NCI-H82 treated with DMSO at 0.1 percent for 48 hours (cell line): Measurements from ENCODE around the gene PET117.
"Not testable (repeated sequence)": the region's sequence is repeated elsewhere in the genome, so short reads cannot be mapped to it uniquely, and the experiment has no call there.

Source experiments
- DNase-seq: peaks from one replicate; lab custom pipeline; 2025; ENCODE audit not compliant: unreplicated experiment; lab: John Stamatoyannopoulos, UW

PET117 gene, protein sequence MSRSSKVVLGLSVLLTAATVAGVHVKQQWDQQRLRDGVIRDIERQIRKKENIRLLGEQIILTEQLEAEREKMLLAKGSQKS

DNA sequence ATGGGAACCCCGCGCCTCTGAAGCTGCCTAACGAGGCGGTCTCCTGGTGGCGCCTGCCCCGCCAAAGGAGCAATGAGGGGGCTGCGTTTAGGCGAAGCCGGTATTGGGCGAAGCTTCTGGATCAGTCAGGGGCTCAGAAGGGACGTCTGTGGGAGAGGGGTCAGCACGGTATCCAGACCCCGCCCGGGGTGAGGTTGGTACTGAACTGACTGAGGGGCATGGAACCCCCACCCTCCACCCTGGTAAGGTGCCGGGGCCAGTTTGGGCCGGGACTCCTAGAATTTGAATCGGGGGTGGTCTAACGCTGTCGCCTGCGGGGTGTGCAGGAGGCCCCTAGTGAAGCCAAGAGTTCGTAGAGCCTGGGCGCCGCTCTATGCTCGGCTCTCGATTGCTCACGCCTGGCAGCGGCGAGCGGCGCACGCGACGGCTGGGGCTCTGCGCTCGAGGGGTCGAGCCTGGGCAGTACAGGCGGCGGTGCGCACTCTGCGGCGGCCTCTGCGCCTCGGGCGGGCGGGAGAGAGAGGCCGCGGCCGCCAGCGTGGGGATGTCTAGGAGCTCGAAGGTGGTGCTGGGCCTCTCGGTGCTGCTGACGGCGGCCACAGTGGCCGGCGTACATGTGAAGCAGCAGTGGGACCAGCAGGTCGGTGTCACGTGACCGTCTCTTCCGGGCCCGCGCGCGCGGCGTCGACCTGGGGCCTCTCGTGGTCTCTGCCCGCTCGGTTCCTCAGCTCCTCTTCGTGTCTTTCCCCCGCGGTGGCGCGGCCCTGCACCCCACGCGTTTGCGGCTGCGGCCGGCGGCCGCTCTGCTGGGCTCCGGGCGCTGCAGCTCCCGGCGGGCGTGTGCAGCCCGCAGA, at the start of gene PET117, which contains the start of gene KAT14:
Gene PET117 (plus strand): TSS at position 452 of the 854 bp plus-strand sequence. CDS start 93 bp downstream, at position 545.
Gene KAT14 (plus strand): TSS at position 452 of the 854 bp plus-strand sequence. CDS start 4,798 bp downstream, outside the sequence.
- DNase-seq = peak; percentile 64

DNA sequence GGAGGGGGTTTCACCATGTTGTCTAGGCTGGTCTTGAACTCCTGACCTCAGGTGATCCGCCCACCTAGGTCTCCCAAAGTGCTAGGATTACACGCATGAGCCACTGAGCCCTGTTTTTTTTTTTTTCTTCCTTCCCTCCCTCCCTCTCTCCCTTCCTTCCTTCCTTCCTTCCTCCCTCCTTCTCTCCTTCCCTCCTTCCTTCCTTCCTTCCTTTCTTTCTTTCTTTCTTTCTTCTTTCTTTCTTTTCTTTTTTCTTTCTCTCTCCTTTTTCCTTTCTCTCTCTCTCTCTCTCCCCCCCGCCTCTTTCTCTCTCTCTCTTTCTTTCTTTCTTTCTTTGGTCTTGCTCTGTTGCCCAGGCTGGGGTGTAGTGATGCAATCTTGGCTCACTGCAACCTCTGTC, 49.4 kb upstream of the PET117 start:
- DNase-seq = not testable (repeated sequence)

DNA sequence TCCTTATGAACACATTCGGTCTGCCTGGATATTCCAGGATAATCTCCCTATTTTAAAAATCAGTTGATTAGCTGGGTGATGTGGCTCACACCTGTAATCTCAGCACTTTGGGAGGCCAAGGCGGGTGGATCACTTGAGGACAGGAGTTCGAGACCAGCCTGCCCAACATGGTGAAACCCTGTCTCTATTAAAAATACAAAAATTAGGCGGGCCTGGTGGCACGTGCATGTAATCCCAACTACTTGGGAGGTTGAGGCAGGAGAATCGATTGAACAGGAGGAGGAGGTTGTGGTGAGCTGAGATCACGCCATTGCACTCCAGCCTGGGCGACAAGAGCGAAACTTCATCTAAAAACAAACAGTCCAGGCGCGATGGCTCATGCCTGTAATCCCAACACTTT, 48.8 kb upstream of the PET117 start:
- DNase-seq = not testable (repeated sequence)

DNA sequence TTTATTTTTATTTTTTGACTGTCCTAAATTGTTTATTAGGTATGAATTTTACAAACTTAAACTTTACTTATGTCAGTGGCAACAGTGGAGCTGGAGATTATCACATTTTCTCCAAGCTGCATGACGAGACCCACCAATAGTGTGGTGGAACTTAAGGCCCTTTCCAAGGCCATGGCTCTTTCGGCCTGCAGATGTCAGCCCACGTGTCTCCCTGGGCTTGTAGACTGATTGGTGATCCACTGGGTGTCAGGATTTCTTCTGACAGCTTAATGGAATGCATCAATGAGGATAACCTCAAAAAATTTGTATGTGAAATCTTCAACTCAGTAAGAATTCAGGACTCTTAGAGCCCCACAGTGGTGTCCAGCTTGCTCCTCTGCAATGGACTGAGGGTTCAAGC, 47.6 kb upstream of the PET117 start:
- DNase-seq = no peak

DNA sequence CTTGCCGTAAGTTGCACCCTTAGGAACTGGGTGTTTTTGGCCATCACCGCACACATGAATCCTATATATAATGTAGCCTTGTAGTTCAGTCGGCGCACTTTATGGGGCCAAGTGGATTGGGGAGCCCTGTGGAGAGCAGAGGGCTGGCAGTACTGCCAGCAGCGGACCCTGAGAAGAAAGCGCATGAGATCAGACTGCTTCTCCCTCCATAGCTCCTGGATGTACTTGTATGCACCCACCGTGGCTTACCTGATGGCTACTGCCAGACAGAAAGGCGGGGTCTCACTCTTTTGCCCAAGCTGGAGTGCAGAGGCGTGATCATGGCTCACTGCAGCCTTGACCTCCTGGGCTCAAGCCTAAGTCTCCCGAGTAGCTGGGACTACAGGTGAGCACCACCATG, 47.2 kb upstream of the PET117 start:
- no peak for DNase-seq

DNA sequence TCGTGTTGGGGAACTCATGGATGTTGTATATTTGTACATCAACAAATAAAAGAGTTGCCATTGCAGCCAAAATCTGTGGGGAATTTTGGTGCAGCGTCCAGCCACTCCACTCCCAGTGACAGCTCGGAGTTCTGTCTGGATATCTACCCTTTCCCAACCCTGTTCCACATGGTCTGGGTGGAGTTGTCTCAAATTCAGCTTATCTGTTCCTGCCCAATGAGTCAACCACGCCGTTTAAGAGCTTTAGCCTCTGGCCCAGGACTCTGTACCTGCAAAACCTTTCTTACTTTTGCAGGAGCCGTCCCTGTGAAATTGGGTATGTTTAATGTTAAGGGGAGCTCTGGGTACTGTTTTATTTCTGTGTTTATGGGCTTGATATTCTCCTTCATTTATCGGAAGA, 46.0 kb upstream of the PET117 start:
- no peak for DNase-seq

DNA sequence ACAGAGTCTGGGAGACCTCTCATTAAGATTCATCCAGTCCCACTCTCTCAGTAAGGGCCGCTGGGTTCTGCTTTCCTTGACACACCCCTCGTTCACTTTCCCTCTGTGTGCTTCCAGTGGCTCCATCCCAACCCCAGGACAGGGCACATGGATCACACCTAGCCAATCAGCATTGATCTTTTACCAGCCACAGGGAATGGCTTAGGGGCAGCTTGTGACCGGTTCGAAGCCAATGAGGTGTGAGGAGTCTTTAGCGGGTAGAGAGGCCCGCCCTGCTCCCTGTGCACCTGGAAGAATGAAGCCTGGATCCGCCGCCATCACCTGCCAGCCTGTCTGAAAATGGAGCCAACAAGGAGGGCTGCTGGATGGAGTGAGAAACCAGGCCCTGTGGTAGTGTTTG, 44.8 kb upstream of the PET117 start:
- DNase-seq = no peak

DNA sequence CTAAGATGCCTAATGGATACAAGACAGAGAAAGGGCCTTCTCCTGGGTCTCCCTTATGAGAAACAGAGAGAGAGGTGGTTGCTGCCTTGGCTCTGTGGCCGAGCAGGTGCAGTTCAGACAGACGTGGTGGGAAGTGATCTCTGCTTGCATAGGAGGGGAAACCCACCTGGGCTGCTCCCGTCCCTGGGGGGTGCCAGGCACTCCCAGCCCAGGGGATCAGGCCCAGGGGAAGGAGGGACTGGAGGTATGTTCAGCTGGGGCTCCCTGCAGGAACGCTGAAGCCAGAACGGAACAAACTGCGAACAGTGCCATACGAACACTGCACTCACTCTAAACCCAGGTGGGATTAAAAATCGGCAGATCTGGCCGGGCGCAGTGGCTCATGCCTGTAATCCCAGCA, 44.3 kb upstream of the PET117 start:
- no peak for DNase-seq

DNA sequence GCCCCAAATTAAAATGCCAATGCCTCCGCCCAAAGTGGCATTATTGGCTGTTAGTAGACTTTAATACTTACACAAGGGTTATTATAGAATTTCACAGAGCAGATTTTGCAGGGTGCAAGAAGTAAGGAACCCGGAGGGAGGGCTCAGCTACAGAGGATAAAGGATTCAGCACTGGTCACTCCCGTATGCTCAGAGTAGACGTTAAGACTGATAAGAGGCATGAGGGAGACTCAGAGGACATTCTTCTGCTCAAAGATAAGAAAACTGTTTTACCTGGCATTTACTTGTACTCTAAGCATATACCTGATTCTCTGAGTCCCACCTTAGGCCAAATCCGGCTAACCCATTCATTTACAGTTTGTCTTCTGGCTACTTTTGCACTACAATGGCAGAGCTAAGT, 43.5 kb upstream of the PET117 start:
- no peak for DNase-seq

DNA sequence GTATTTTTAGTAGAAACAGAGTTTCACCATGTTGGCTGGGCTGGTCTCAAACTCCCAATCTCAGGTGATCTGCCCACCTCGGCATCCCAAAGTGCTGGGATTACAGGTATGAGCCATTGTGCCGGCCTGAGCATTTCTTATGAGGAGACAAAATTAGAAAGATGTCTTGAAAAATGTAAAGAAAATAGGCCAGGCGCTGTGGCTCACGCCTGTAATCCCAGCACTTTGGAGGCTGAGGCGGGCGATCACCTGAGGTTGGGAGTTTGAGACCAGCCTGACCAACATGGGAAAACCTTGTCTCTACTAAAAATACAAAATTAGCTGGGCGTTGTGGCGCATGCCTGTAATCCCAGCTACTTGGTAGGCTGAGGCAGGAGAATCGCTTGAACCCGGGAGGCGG, 37.1 kb upstream of the PET117 start:
- DNase-seq = not testable (repeated sequence)

DNA sequence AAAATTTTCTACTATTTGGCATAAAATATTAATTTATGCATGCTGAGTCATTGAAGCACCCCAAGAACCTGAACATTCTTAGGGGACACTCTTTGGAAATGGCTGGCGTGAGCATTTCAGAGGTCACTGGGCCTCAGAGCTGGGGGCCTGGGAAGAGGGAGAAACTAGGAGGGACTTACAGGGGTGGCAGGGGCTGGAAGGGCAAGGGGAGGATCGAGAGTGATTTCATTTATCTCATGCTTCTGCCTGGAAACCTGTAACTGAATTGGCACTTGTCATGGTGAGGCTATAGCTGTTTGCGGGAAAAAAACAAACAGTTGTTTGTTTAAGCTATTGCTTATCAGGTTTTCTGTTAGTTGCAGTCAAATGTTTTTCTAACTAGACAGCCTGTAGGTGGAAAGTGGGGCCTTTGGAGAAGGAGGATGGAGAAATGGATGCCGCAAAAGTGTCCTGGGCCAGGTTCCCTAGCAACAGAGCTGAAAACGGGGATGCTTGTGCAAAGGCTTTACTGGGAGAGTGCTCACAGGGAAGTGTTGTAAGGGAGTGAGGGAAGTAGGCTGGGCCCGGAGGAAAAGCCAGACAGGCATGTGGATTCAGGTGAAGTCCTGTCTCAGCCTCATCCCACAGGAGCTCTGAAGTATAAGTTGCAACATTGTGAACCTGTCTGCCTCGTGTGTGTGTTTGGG, 36.4 kb upstream of the PET117 start:
- DNase-seq = no peak

DNA sequence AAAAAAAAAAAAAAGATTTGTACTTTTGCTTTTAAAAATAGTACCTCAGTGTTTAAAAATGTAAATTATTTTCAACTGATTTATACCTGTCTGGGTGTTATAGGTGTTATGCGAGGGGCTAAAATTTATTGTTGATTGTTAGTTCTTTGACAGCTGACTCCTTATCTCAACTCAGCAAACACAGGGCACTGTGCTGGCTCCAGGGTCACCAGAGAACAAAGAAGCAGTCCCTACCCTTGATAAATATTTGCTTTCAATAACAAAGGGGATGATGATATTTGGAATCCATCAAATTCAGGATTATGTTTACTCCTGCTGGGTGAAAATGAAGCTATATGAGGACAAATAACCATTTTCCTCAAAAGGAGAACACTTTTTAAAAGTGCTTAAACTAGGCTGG, 34.2 kb upstream of the PET117 start:
- DNase-seq = no peak

DNA sequence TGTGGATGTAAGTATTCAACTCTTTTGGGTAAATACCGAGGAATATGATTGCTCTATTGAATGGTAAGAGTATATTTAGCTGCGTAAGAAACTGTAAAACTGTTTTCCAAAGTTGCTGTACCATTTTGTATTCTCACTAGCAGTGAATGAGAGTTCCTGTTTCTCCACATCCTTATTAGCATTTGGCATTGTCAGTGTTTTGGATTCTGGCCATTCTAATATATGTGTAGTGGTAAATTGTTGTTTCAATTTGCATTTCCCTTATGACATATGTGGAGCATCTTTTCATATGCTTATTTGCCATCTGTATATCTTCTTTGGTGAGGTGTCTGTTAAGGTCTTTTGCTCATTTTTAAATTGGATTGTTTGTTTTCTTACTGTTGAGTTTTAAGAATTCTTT, 29.3 kb upstream of the PET117 start:
- DNase-seq = no peak

DNA sequence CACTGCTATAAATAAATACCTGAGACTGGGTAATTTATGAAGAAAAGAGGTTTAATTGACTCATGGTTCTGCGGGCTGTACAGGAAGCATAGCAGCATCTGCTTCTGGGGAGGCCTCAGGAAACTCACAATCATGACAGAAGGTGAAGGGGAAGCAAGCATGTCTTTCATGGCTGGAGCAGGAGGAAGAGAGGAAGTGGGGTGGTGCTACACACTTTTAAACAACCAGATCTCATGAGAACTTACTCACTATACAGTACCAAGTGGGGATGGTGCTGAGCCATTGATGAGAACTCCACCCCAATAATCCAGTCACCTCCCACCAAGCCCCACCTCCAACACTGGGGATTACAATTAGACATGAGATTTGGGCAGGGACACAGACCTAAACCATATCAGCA, 9.1 kb upstream of the PET117 start:
- not testable (repeated sequence) for DNase-seq

DNA sequence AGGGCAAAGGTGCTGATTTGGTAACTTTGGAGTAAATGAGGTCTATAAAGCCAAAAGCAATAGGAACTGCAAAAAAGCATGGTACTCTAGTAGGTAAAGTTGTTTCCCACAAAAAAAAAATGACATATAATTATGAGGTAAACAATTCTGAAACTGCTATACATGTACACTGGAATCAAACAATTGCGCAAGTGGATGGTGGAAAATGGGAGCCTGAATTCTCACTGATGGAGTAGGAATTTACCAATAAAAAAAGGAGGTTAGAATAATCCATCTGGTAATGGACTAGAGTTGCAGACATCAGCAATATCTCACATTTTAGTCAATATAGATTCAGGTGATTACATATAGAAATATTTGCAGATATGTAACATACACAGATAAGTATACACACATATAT, 5.0 kb upstream of the PET117 start:
- DNase-seq = no peak

DNA sequence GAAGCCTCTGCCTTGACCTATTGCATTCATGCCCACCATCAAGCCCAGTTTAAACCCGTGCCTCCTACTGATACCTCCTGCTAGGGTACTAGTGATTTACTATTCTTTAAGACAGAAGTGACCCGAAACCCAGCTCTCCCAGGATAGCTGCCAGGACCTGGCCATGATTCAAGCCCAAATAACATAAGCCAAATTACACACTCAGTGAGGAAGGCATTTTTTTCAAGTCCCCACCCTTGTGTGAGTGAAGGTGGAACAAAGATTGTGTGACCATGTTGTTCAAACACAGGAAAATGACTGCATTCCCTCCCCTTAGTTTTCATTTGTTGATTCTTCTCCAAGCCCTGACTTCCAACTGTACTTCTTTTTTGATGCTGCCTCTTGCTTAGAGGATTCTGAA, 3.7 kb upstream of the PET117 start:
- DNase-seq = no peak

DNA sequence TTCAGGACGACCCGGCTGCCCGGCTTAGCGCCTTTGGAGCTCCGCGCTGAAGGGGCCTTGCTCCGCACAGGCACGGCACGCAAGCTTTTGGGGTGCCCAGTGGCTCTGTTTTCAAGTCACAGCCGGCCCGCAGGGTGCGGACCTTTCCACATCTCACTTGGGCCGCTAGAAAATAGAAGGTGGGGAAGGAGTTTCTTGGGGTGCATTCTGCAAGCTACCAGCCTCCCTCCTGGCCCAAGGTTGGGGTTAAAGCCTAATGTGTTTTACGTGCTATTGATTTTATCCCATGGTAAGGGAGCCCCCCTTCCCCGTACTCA, 561 bp downstream of the PET117 start:
- no peak for DNase-seq

DNA sequence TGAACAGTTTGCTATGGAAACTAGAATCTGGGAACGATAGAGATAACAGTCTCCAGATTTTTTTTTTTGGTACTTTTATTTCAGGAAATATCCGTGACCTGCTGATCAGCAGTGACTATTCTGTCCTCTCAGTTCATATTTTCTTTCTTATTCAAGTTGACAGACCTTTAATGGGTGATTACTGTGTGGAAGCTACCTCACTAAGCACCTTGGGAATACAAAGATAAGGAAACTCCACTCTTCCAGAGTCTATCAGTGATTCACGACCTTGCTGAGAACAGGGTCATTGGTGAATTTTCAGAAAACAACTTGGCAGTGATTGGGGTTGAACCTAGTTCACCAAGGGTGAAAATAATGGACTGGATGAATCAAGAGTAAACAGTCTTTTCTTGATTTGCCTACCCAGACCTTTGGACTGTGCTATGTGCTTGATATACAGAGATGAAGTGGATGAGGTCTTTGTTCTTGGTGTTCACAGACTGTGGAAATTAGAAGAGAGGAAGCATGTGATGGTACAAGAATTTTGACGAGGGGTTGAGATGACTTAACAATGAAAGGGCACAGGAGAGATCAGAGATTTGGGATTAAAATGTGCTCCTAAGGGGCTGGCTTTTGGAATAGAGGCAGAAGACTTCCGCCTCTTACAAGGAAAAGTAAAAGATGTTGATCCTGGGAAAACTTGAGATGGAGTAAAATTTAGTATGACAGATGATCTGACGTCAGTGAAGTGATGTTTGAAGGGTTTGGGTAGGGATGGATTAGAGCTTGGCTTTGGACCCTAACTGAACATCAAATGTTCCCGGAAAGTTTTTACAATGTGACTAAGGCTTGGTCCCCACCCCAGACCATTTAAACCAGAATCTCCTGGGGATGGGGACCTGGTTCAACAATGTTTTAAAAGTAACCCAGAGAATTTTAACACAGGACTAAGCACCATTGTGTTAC, 1.2 kb downstream of the PET117 start:
- DNase-seq = no peak

DNA sequence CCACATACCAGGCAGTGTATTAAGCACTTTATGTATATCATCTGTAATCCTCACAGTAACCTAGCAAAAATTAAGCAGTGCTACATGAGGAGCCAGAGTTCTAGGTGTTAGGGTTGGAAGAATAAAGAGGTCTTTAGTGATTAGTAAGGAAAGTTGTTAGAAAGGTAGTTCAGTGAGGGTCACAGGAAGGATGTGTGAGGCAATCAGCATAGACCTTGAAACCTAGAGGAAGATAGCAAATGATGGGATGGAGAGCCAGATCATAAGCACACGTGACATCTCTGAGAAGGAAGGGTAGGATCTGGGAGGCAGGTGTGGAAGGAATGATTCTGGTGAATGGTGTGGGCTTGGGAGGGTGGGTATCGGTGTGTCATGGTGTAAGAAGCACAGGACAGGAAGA, 2.2 kb downstream of the PET117 start:
- DNase-seq = no peak

DNA sequence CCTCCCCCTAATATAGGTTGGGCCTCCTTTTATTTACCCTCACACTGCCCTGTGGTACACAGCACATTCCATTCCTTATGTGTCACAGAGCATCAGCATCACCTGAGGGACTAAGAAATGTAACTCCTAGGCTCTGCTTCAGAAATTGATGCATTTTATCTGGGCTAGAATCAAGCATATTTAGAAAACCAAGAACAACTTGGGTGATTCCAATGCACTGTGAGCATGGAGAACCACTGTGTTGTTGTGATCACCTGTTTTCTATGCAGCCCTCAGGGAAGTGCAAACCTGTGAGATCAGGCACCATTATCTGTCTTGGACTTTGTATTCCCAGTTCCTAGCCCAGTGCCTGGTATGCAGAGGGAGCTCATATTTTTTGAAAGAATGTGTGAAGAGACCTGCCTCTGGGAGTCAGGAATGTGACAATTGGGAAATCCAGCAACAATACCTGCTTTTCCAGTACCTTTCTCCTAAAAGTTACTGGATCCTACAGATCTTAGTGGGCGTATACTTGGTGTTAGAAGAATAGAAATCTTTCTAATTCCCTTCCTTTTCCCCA, 7.0 kb downstream of the PET117 start:
- no peak for DNase-seq

DNA sequence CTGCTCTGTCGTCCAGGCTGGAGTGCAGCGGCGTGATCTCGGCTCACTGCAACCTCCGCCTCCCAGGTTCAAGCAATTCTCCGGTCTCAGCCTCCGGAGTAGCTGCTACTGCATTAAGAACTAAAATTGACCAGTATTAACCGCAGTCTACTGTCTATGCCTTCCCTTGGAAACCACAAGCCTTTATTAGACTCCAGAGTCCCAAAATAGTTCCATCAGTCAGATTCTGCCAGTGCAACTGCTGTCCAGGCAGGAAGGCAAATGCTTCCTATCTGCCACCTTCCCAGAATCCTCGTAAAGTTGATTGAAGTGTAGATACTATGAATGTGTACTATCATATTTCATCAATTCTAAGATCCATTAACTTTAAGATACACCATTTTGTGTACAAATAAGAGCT, 16.7 kb downstream of the PET117 start:
- DNase-seq = no peak
